GM12878 (cell line): ENCODE data around the gene LRIG2. TPM values are rescaled to one million over a fixed set of nuclear protein-coding genes. Genes with fewer than 3 reads are reported as not detected.
"Not testable (repeated sequence)": the region's sequence is repeated elsewhere in the genome, so short reads cannot be mapped to it uniquely, and the experiment has no call there.

Experiments used
- ATAC-seq: fragments of 200-7000 bp; cut with Tn5 transposase; 3 replicates; pipeline ENCODE4 v1.9.1; 2020; ENCODE audit warnings: mild to moderate bottlenecking, moderate library complexity
- BruUV-seq: library from RNA; stranded (reverse); fragments of 400-500 nt; replicated peaks from 2 replicates; lab custom pipeline; 2021; lab: Mats Ljungman, UMichigan
- CTCF ChIA-PET: fragments of 300-600 bp; sonication (Branson Sonifier 250); formaldehyde crosslinking; extraction: SDS; loops from one replicate; lab custom pipeline; 2021; ENCODE audit warnings: inconsistent platforms; lab: Yijun Ruan, JAX
- POLR2A ChIA-PET: fragments of 350-600 bp; formaldehyde crosslinking; extraction: SDS; loops from one replicate; lab custom pipeline; 2021; ENCODE audit warnings: inconsistent platforms; lab: Charles Lee
- RAD21 ChIA-PET: fragments of 300-600 bp; sonication (Branson Sonifier 250); formaldehyde crosslinking; loops from one replicate; lab custom pipeline; 2023; ENCODE audit warnings: antibody characterized with exemption; ENCODE audit not compliant: unreplicated experiment; lab: Charles Lee
- SMC1A ChIA-PET: fragments of 300-600 bp; sonication (Branson Sonifier 250); formaldehyde crosslinking; loops from one replicate; lab custom pipeline; 2023; ENCODE audit not compliant: unreplicated experiment, uncharacterized antibody; lab: Charles Lee
- DNase-seq: peaks from one replicate; pipeline ENCODE4 v3.0.0-alpha.2; 2011; ENCODE audit warnings: low read depth, low spot score
- FAIRE-seq: peaks from 3 replicates; lab custom pipeline; 2011; peaks lifted over from hg19 to GRCh38; lab: Jason Lieb, UNC
- H2AFZ ChIP-seq: 2 replicates; pipeline ENCODE4 v1.6.0; 2011; ENCODE audit warnings: low read depth, low read length, control low read depth; ENCODE audit not compliant: control insufficient read depth
- H3K27ac ChIP-seq: 2 replicates; pipeline ENCODE4 v1.5.1; 2011; ENCODE audit warnings: control low read depth; ENCODE audit not compliant: control insufficient read depth, insufficient read depth
- H3K27me3 ChIP-seq, 2 experiments: replicated peaks in 1 of 2; 2 replicates each; pipeline versions ENCODE4 v1.6.0 to v1.6.1; 2011; ENCODE audit warnings: low read length in 1 of 2; ENCODE audit not compliant: control insufficient read depth in 2 of 2, insufficient read depth in 2 of 2
- H3K36me3 ChIP-seq, 2 experiments: 2 replicates each; pipeline ENCODE4 v1.5.1; 2011; ENCODE audit warnings: low read length in 1 of 2; ENCODE audit not compliant: control insufficient read depth in 2 of 2, insufficient read depth in 2 of 2
- H3K4me1 ChIP-seq: 2 replicates; pipeline ENCODE4 v1.6.1; 2011; ENCODE audit warnings: mild to moderate bottlenecking, low read length, moderate library complexity, mixed read lengths; ENCODE audit not compliant: control insufficient read depth, insufficient read depth
- H3K4me2 ChIP-seq: 2 replicates; pipeline ENCODE4 v1.6.0; 2011; ENCODE audit warnings: control low read depth; ENCODE audit not compliant: control insufficient read depth, insufficient read depth
- H3K4me3 ChIP-seq: fragments of 200-600 bp; sonication (generic); 2 replicates; pipeline ENCODE4 v1.5.1; 2016
- H3K79me2 ChIP-seq: 2 replicates; pipeline ENCODE4 v1.6.0; 2011; ENCODE audit warnings: low read length; ENCODE audit not compliant: control insufficient read depth, insufficient read depth
- H3K9ac ChIP-seq: 2 replicates; pipeline ENCODE4 v1.8.0; 2011; ENCODE audit warnings: low read length, control low read depth, mixed read lengths; ENCODE audit not compliant: control insufficient read depth, insufficient read depth
- H3K9me3 ChIP-seq: replicated peaks from 3 replicates; pipeline ENCODE4 v1.5.1; 2011; ENCODE audit warnings: mild to moderate bottlenecking, low read length; ENCODE audit not compliant: control insufficient read depth, insufficient read depth
- H4K20me1 ChIP-seq: 2 replicates; pipeline ENCODE4 v1.6.0; 2011; ENCODE audit not compliant: control insufficient read depth, insufficient read depth
- CREM ChIP-seq: IDR thresholded peaks from 2 replicates; pipeline ENCODE4 v1.6.1; 2014; ENCODE audit warnings: antibody characterized with exemption, low read depth
- PML ChIP-seq: IDR thresholded peaks from 2 replicates; pipeline ENCODE4 v1.6.1; 2012; ENCODE audit warnings: low read length, inconsistent platforms
- POU2F2 ChIP-seq: IDR thresholded peaks from 3 replicates; pipeline ENCODE4 v1.6.1; 2011; ENCODE audit warnings: low read depth, mild to moderate bottlenecking, low read length, borderline replicate concordance
- RUNX3 ChIP-seq: IDR thresholded peaks from 2 replicates; pipeline ENCODE4 v1.6.1; 2012; ENCODE audit warnings: low read length, inconsistent platforms
- whole genome bisulfite sequencing: methylation state at CpG from one replicate; pipeline ENCODE4 v1.1.6; 2016; ENCODE audit warnings: low lambda C conversion rate; ENCODE audit not compliant: insufficient replicate concordance, insufficient coverage; ENCODE audit errors: missing lambda C conversion rate; 5-methylcytosine and 5-hydroxymethylcytosine counted together
- in situ Hi-C: fragments of 300-500 bp; cut with MboI; formaldehyde crosslinking; loops from 9 replicates; pipeline ENCODE4 v1.14.3; 2018; ENCODE audit warnings: mixed read lengths
- intact Hi-C: fragments of 100-400 bp; cut with micrococcal nuclease; formaldehyde crosslinking; loops from one replicate; pipeline ENCODE4 v1.14.2; 2022; ENCODE audit not compliant: unreplicated experiment
- polyA plus RNA-seq, 11 experiments: library from polyadenylated mRNA; depleted of rRNA in 4 of 11; unstranded in 6 of 11; stranded (reverse) in 5 of 11; fragments of >200 nt; fragmentation: Nextera tagmentation in 4 of 11; fragmentation: Illumina TruSeq in 1 of 11; extraction: Ambion mirVana in 4 of 11; extraction: Trizol in 1 of 11; gene quantifications; 1 replicate in 1 of 11; 2 replicates in 10 of 11; pipeline versions ENCODE4 v1.2.1 to v1.2.3, GENCODE V29; 2011 to 2016; ENCODE audit warnings: inconsistent platforms in 2 of 11, missing spikeins in 2 of 11, low read depth in 1 of 11
- total RNA-seq, 4 experiments: library from RNA; depleted of rRNA in 3 of 4; stranded (reverse); fragments of >200 nt in 3 of 4; fragmentation: Illumina TruSeq in 1 of 4; extraction: Trizol in 1 of 4; gene quantifications; 2 replicates each; pipeline versions ENCODE4 v1.2.1 to v1.2.3, GENCODE V29; 2013 to 2021
- TF ChIP-seq, protein P1 (sequence below): fragments of 150-350 bp; IDR thresholded peaks from 2 replicates; pipeline ENCODE4 v1.6.1; 2016; ENCODE audit warnings: low read depth, low read length

Gene LRIG2
- total and polyA plus RNA-seq, 10 of the 15 experiments (the other 5 are each of a cell fraction or from before 2014, with no cell fraction given): 0.77 to 11.8 (median 5.1) TPM

DNA sequence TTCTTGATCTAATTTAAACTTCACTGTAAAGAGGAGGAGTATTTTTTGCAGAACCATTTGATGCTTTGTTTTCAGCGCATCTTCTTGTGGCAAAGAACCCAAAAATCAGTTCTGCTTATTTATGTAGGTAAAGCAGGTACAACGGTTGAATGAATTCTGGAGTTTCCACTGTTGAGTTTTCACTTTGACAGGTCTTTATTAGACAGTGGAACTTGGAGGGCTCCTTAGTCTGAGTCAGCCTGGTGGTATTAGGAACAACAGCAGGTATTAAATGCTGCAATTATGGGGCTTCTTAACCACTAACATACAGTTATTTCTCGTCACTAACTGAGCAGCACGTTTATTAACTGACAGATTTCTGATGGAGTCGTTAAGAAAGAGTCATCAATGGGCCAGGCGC lies 1.2 kb downstream of the LRIG2 start:
- peak; percentile 19 for DNase-seq
- Histone ChIP-seq H3K9me3 (no peaks in the 10 kb centered on the region), H2AFZ (no peak overlapping the region)
- 0 out of 3 replicates have a peak, but pooled peaks have one; percentile 14 for TF ChIP-seq POU2F2
- TF ChIP-seq, protein P1, sequence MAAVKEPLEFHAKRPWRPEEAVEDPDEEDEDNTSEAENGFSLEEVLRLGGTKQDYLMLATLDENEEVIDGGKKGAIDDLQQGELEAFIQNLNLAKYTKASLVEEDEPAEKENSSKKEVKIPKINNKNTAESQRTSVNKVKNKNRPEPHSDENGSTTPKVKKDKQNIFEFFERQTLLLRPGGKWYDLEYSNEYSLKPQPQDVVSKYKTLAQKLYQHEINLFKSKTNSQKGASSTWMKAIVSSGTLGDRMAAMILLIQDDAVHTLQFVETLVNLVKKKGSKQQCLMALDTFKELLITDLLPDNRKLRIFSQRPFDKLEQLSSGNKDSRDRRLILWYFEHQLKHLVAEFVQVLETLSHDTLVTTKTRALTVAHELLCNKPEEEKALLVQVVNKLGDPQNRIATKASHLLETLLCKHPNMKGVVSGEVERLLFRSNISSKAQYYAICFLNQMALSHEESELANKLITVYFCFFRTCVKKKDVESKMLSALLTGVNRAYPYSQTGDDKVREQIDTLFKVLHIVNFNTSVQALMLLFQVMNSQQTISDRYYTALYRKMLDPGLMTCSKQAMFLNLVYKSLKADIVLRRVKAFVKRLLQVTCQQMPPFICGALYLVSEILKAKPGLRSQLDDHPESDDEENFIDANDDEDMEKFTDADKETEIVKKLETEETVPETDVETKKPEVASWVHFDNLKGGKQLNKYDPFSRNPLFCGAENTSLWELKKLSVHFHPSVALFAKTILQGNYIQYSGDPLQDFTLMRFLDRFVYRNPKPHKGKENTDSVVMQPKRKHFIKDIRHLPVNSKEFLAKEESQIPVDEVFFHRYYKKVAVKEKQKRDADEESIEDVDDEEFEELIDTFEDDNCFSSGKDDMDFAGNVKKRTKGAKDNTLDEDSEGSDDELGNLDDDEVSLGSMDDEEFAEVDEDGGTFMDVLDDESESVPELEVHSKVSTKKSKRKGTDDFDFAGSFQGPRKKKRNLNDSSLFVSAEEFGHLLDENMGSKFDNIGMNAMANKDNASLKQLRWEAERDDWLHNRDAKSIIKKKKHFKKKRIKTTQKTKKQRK: no peak
- TF ChIP-seq PML: 0 out of 2 replicates have a peak, but pooled peaks have one; percentile 25
- peak; percentile 10; the same call in 1 of the 2 replicates for TF ChIP-seq RUNX3
- TF ChIP-seq CREM: no peak
- TF ChIP-seq, all 136 proteins: peak for 3
- peak; percentile 7; the same call in 2 of the 3 replicates for ATAC-seq
- intact Hi-C loops (loop anchor here (10.0 kb wide), 1 partner anchor 61 kb away; no protein-coding TSS in a partner anchor), in situ Hi-C loops (no loop called here)
- peak; percentile 38 for FAIRE-seq
- no peaks in the 10 kb centered on the region; a peak in 1 of 4 replicates for H3K36me3 ChIP-seq
- H3K4me3 ChIP-seq: peak overlapping the region; percentile 91
- H4K20me1 ChIP-seq: no peaks in the 10 kb centered on the region
- H3K27ac ChIP-seq: no peak overlapping the region; the same call in 1 of the 2 replicates
- peaks cover 4% of the 10 kb centered on the region; the same call in 1 of the 2 replicates for H3K4me1 ChIP-seq
- POLR2A ChIA-PET: interaction anchor here (0.6 kb wide), 2 partner anchors 12 to 157 kb away, joined by 3 read pairs; no protein-coding TSS in a partner anchor
- H3K79me2 ChIP-seq: peaks cover 21% of the 10 kb centered on the region
- H3K9ac ChIP-seq: peak overlapping the region; percentile 90
- CTCF ChIA-PET: interaction anchor here (1.5 to 3.7 kb wide), 11 partner anchors 12 to 359 kb away, joined by 6 to 100 read pairs (median 26); partner anchors contain the start of gene PPM1J
- RAD21 ChIA-PET: interaction anchor here (1.6 to 2.1 kb wide), 2 partner anchors 192 to 193 kb away, joined by 4 to 27 read pairs; no protein-coding TSS in a partner anchor
- no peaks in the 10 kb centered on the region for H3K27me3 ChIP-seq
- WGBS: 18% methylated on average over 6 of the region's 6 CpGs
- peak overlapping the region; percentile 96 for H3K4me2 ChIP-seq
- TSS peak; percentile 71 for BruUV-seq
- SMC1A ChIA-PET: interaction anchor here (1.3 to 3.1 kb wide), 4 partner anchors 32 to 358 kb away, joined by 5 to 27 read pairs (median 14); partner anchors contain the start of gene PPM1J

DNA sequence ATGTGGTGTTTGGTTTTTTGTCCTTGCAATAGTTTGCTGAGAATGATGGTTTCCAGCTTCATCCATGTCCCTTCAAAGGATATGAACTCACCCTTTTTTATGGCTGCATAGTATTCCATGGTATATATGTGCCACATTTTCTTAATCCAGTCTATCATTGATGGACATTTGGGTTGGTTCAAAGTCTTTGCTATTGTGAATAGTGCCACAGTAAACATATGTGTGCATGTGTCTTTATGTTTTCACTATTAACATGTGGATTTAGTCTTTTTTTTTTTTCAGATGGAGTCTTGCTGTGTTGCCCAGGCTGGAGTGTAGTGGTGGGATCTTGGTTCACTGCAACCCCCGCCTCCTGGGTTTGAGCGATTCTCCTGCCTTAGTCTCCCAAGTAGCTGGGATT lies 5.0 kb downstream of the LRIG2 start:
- FAIRE-seq, H3K27ac ChIP-seq, POLR2A ChIA-PET, H2AFZ ChIP-seq, ATAC-seq, in situ Hi-C loops, H3K9ac ChIP-seq, H3K4me3 ChIP-seq, BruUV-seq, H3K27me3 ChIP-seq, DNase-seq, RAD21 ChIA-PET, H3K4me2 ChIP-seq, H4K20me1 ChIP-seq, H3K36me3 ChIP-seq, H3K9me3 ChIP-seq, H3K4me1 ChIP-seq: not testable (repeated sequence)
- 96% methylated on average over 2 of the region's 2 CpGs for WGBS
- peaks cover 21% of the 10 kb centered on the region for H3K79me2 ChIP-seq
- CTCF ChIA-PET: interaction anchor here (0.9 to 1.8 kb wide), 2 partner anchors 196 to 198 kb away, joined by 4 to 6 read pairs; no protein-coding TSS in a partner anchor
- intact Hi-C loops: loop anchor here (10.0 kb wide), 1 partner anchor 57 kb away; no protein-coding TSS in a partner anchor
- SMC1A ChIA-PET: interaction anchor here (0.6 to 2.3 kb wide), 3 partner anchors 11 to 271 kb away, joined by 3 to 5 read pairs (median 3); no protein-coding TSS in a partner anchor
